HG03108 (cell line): ENCODE measurements around the gene POLD1.
"Not testable (repeated sequence)": the region's sequence is repeated elsewhere in the genome, so short reads cannot be mapped to it uniquely, and the experiment has no call there.

Experiments used
- ATAC-seq: cut with Tn5 transposase; IDR thresholded peaks from one replicate; pipeline ENCODE4 v1.9.1; 2021; ENCODE audit warnings: moderate library complexity; ENCODE audit not compliant: unreplicated experiment

Gene POLD1

DNA sequence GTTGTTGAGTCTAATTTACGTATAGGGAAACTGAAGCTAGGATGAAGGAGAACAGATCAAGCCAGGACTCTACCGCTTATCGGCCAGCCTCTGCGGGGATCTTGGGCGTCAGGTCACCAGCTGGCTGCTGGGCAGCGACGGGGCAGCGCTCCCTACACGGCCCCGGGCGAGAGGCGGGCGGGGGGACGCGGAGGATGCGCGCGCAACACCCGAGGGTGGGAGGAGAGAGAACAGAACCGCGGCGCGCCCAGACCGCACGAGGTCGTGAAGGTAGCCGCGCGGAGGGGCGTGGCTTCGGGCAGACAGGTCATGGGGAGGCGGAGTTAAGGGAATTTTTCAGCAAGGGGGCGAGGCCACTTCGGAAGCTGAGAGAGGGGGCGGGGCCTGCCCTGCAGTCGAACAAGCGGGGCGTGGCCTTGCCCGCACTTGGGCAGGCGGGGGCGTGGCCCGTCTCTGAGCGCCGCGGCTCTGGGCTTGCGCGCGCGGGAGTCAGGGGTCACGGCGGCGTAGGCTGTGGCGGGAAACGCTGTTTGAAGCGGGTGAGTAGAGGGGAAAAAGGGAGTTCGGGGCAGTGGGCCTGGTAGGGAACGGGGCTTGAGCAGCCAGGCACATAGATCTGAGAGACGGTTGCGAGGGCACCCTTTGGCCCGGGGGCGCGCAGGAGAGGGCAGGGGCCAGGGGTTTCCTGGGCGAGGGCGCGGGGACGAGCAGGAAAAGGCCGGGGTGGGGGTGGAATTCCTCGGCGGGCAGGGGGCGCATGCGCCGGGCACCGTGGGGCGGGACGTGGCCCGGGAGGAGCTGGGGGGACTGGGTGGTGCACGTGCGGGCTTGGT lies at the start of gene POLD1:
Gene POLD1 (plus strand): TSS at position 496 of the 833 bp plus-strand sequence. CDS start 14,505 bp downstream, outside the sequence.
- ATAC-seq, result peak; percentile 78

GRCh38 chr19:50334741-50335421 lies 49.3 kb upstream of the POLD1 start:
- no peak for ATAC-seq

GRCh38 chr19:50337031-50337430 lies 47.1 kb upstream of the POLD1 start:
- ATAC-seq, result not testable (repeated sequence)

DNA sequence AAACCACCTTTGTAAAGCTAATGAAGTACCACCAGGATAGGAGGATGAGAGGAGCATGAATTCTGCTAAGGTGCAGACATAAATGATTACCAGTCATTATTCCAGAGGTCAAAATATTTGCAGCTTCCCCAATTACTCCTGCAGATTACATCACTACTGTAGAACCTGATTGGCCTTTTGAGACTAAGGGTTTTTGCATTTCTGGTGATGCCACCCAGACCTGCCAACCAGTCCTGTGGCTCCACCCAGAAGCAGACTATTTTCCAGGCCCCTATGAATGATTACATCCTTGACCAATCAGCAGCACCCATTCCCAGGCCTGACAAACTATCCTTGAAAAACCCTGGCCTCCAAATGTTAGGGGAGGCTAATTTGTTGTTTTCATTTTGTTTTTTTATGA lies 43.8 kb upstream of the POLD1 start:
- ATAC-seq, result no peak

DNA sequence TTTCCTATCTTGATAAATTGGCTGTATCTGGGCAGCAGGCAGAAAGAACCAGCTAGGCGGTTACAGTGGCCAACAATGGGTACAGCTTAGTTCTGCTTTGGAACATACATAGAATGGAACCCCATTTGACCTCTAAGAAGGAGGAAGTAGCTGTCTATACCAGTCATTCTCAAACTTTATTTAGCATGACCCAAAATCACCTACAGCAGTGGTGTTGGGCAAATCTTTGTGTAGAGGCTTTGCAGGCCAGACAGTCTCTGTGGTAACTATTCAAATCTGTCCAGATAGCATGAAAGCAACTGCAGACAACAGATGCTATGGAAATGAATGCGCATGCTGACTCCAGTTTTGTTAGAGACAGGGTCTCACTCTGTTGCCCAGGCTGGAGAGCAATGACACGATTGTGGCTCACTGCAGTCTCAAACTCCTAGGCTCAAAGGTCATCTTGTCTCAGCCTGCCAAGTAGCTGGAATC lies 43.0 kb upstream of the POLD1 start:
- ATAC-seq, result peak; percentile 53

GRCh38 chr19:50344661-50345318 lies 39.4 kb upstream of the POLD1 start:
- peak; percentile 51 for ATAC-seq

DNA sequence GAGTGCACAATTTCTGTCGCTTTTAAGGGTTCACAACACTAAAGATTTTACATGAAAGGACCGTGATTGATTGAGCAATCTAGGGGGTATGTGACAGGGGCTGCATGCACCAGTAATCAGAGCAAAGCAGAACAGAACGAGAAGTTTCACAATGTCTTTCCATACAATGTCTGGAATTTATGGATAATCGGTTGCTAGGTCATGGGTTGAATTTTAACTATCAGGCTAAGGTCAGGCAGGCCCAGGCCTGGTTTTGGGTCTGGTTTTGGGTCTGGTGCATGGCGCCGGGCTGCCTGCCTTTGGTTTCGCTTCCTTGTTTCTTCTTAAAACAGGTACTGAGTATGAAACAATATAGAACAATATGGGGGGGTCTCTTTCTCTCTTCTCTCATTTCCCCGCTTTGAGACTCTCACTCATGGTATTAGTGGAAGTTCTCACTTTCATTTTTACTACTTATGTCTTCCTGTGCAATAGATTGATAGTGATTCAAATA lies 37.0 kb upstream of the POLD1 start:
- not testable (repeated sequence) for ATAC-seq

DNA sequence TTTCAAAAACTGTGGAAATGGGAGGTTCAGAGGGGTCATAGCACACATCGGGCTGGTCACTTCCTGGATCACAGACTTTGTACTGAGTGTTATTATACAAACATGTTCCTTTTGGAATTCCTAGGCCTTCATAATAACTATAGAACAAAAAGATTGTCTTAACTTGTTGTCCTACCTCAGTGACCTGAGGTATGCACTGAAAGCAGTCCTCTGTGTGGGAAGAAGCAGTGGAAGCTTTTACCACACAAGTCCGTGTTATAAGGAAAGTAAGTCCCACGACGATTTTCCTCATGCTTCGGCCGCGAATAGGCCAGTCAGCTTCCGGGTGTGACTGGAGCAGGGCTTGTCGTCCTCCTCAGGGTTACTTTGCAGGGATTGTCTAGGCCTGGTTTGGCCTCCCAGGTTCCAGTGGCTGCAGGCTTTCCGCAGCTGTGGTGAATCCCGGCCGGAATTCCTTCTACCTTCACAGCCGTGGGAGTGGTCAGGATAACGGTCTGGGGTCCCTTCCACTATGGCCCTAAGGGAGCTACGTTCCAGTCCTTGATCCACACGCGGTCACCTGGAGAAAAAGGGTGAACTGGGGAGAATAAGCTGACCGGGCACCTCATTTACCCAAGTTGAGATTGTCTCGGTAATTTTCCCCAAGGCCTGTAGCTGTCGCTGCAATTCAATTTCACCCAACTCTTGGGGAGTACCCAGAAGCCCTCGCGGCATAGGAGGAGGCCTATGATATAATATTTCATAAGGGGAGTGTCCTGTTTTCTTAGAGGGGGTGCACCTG lies 34.7 kb upstream of the POLD1 start:
- ATAC-seq, result no peak

DNA sequence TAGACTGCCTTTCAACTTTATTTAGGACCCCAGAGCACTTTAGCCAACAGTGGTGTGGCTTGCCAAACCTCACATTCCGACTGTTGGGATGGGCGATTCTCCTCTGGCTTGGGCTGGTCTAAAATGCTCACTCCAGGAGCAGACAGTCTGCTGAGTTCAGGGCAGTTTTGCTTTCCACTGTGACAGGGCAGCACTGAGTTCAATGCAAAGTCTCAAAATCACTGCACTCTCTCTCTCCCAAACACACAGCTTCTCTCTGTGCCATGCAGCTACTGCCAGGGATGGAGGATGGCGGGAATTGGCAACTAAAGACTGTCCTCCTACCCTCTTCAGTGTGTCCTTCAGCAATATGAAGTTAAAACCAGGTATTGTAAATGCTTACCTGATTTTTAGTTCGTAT lies 31.9 kb upstream of the POLD1 start:
- ATAC-seq, result no peak

DNA sequence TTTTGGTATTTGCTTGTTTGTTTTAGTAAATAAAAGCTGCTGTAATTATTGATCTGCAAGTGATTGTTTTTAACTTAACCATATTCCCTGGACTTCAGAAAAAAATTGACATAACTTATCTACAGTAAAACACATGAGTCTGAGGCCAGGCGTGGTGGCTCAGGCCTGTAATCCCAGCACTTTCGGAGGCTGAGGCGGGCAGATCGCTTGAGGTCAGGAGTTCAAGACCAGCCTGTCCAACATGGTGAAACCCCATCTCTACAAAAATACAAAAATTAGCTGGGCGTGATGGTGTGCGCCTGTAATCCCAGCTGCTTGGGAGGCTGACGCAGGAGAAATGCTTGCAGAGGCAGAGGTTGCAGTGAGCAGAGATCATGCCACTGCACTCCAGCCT lies 30.7 kb upstream of the POLD1 start:
- not testable (repeated sequence) for ATAC-seq

- ATAC-seq, result no peak
Measured at GRCh38 chr19:50356691-50357177, 27.4 kb upstream of the POLD1 start.

GRCh38 chr19:50357178-50358100 lies 26.7 kb upstream of the POLD1 start:
- ATAC-seq, result peak; percentile 46

DNA sequence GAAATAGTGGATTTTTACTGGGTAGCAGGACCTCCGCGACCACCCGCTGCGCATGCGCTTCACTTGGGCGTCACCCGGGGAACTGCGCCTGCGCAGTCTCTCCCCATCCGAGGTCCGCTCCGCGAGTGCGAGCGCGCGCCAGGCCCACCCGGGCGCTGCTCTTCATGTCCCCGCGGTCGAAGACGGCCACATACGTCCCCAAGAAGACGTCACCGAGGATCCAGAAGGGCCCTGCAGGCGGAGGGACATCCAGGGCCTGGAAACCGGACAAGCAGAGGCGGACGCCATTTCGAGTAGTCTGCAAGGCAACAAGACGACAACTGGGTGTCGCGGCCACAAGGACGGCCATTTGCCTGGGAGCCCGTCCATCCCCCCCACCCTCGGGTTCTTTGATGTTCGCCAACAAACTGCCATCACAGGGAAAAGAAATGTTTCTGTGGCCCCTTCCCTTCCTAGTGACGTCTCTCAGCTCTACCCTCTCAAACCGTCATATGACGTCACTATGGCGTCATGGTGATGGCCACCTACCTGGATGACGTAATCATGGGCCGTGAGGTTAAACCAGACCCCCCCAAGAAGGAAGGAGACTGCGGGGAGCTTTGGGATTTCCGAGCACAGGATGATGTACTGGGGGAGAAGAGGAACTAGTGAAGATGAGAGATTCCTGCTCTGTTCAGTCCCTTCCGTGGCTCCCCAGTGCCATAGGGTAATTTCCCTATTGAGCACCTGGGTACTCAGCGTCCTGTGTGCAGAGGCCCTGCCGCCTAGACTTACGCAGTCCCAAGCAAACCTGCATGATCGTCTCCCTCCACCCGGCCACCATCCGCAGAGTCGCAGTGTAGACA lies 25.4 kb upstream of the POLD1 start:
- no peak for ATAC-seq

DNA sequence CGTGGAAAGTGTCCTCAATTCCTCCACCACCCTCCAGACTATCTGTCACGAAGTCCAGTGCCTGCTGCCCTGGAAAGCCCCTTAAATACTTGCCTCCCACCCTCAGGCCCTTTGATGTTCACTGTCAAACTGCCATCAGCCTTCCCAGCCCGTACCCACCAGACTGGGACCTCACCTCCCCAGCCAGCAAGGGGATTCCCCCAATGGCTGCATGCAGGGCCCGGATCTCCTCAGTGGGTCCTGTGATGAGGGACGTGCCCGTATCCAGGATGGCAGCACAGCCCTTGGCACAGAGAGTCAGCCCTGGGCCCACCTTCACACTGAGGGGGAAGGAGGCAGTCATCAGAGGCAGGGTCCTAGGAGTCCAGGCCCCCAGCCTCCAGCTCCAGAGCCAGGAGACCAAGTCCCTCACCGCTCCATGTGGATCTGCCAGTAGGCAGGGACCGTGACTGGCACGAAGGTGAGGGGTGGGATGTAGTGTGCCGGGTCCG lies 24.8 kb upstream of the POLD1 start:
- ATAC-seq, result no peak

DNA sequence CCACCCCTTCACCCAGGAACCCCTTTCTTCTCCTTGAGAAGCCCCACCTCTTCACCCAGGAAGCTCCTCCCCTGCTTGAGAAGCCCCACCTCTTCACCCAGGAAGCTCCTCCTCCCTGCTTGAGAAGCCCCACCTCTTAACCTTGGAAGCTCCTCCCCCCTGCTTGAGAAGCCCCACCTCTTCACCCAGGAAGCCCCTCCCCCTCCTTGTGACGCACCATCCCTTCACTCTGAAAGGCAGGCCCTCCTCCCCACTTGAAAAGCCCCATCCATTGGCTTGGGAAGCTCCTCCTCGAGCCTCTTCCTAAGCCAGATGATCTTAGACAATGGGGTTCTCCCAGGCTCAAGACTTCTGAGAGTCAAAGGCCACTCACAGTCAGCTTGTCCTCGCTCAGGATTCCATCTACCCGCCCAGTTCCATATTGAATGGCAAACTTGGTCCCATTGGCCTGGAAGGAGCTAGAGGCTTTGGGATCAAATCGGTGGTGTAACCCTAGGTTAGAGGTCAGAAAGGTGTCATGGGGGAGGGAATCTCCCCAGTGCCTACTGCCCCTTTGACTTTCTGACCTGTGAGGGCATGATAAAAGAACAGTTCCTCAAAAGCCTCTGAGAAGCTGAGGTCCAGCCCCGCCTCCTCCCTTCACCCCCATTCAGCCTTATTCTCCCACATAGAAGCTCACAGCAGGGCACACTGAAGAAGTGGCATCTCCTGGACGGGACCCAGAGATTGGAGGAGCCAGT lies 22.7 kb upstream of the POLD1 start:
- ATAC-seq, result no peak

DNA sequence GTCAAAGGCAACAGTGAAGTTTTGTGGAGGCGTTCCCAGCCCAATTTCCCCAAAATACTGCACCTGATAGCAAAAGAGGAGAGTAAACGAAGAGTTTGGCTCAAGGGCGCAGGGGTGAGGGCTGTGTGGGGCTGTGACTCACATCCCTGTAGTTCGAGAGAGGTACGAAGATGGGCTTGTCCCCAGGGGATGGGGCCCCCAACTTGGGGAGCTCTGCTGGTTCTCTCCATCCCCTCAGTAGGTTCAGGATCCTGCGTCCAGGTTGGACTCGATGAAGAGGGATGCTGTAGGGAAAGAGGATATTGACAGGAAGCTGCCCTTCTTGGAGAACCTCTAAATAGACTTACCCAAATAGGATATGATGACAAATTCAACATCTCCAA lies 22.1 kb upstream of the POLD1 start:
- no peak for ATAC-seq

DNA sequence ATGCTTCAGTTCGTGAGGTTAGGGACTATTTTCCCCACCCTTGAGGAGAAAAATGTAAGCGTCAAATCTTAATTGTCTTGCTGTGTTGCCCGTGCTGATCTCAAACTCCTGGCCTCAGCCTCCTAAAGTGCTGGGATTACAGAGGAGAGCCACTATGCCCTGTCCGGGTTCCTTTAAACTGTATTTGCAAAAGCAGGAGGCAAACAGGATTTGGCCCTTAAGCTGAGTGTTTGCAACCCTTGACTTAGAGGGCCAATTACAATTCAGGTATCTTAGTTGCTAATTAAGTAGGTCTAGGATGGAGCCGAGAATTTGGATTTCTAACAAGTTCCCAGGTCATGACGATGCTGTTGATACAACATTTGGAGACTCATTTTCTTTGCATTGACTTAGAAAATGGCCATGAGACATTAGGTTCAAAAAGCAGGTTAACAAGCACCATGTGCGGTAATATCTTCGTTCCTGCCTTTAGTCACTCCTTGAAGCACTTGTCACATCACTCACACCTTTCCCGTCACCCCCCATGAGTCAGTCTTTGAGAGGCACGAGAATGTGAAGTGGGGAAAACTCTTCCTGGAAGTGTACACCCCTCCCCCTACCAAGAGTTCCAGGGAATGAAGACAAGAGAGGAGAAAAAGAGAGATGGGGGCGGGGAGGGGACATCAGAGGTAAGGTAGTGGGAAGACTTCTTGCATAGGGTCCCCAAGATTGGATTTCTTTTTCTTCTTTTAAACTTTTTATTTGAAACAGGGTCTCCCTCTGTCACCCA lies 21.3 kb upstream of the POLD1 start:
- no peak for ATAC-seq
